Epithelial cell of proximal tubule (primary cell): ENCODE results near the gene GRAMD2B. TPM values are rescaled to one million over a fixed set of nuclear protein-coding genes. Genes with fewer than 3 reads are reported as not detected.
"Not testable (repeated sequence)": the region's sequence is repeated elsewhere in the genome, so short reads cannot be mapped to it uniquely, and the experiment has no call there.

Source experiments
- DNase-seq: peaks from one replicate; pipeline ENCODE4 v3.0.0-alpha.2; 2011; ENCODE audit warnings: low read depth
- H3K4me3 ChIP-seq: 2 replicates; pipeline ENCODE4 v1.5.1; 2011; ENCODE audit warnings: low read depth, mild to moderate bottlenecking, low read length
- CTCF ChIP-seq: conservative IDR thresholded peaks from 2 replicates; pipeline ENCODE4 v1.5.1; 2012; ENCODE audit warnings: low read depth, mild to moderate bottlenecking, low read length
- total RNA-seq: library from RNA; depleted of rRNA; stranded (reverse); fragments of >200 nt; gene quantifications from 2 replicates; pipeline ENCODE4 v1.2.3, GENCODE V29; 2015

GRAMD2B gene
- 26.6 and 43.2 TPM in 2 replicates for total RNA-seq

- H3K4me3 ChIP-seq = peak within 1 kb of the TSS; percentile 68
- no peak for TF ChIP-seq CTCF
- peak; percentile 61 for DNase-seq
Measured at GRCh38 chr5:126422994-126423788, at the start of gene GRAMD2B. TSS of gene GRAMD2B (plus strand) at chr5:126423409. CDS start at chr5:126423607, 198 bp downstream.

GRCh38 chr5:126374109-126374416, 49.1 kb upstream of the GRAMD2B start:
- no peak for DNase-seq
- no peak for TF ChIP-seq CTCF
- peak overlapping the region; percentile 74 for H3K4me3 ChIP-seq

GRCh38 chr5:126376443-126376842, 46.8 kb upstream of the GRAMD2B start:
- H3K4me3 ChIP-seq = no peak overlapping the region
- TF ChIP-seq CTCF = no peak
- DNase-seq = no peak

GRCh38 chr5:126377424-126377823, 45.8 kb upstream of the GRAMD2B start:
- TF ChIP-seq CTCF = no peak
- no peak overlapping the region for H3K4me3 ChIP-seq
- no peak for DNase-seq

- DNase-seq, H3K4me3 ChIP-seq: not testable (repeated sequence)
Measured at GRCh38 chr5:126380316-126380715, 42.9 kb upstream of the GRAMD2B start.

- no peak for TF ChIP-seq CTCF
- DNase-seq = no peak
- no peak overlapping the region for H3K4me3 ChIP-seq
Measured at GRCh38 chr5:126383246-126383645, 40.0 kb upstream of the GRAMD2B start.

GRCh38 chr5:126383776-126384175, 39.4 kb upstream of the GRAMD2B start:
- no peak for TF ChIP-seq CTCF
- no peak for DNase-seq
- no peak overlapping the region for H3K4me3 ChIP-seq
